Panc1 (cell line): ENCODE results near the gene ABTB2. TPM values are rescaled to one million over a fixed set of nuclear protein-coding genes. Genes with fewer than 3 reads are reported as not detected.

Experiments
- ATAC-seq: fragments of 200-7000 bp; cut with Tn5 transposase; 2 replicates; pipeline ENCODE4 v1.9.1; 2020; ENCODE audit warnings: mild to moderate bottlenecking, moderate library complexity
- BruUV-seq: library from RNA; stranded (reverse); fragments of 400-500 nt; replicated peaks from 2 replicates; lab custom pipeline; 2021; lab: Mats Ljungman, UMichigan
- CTCF ChIA-PET: fragments of 300-600 bp; sonication (Branson Sonifier 250); formaldehyde crosslinking; loops from one replicate; lab custom pipeline; 2022; ENCODE audit warnings: antibody characterized with exemption; lab: Charles Lee
- POLR2A ChIA-PET: fragments of 300-600 bp; sonication (Branson Sonifier 250); formaldehyde crosslinking; loops from one replicate; lab custom pipeline; 2022; ENCODE audit warnings: antibody characterized with exemption; lab: Charles Lee
- DNase-seq: peaks from one replicate; pipeline ENCODE4 v3.0.0-alpha.2; 2010; ENCODE audit warnings: low read depth, low spot score
- H3K27ac ChIP-seq: 2 replicates; pipeline ENCODE4 v1.5.1; 2011; ENCODE audit warnings: mild to moderate bottlenecking, low read length, inconsistent platforms
- H3K27me3 ChIP-seq: fragments of 200-500 bp; sonication (Bioruptor generic); 2 replicates; pipeline ENCODE4 v1.6.0; 2014; ENCODE audit warnings: low read length, inconsistent platforms; ENCODE audit not compliant: control insufficient read depth, insufficient read depth
- H3K36me3 ChIP-seq: fragments of 200-500 bp; sonication (Bioruptor generic); 2 replicates; pipeline ENCODE4 v1.5.1; 2014; ENCODE audit warnings: inconsistent platforms, mild to moderate bottlenecking, low read length, moderate library complexity; ENCODE audit not compliant: control insufficient read depth, insufficient read depth
- H3K4me1 ChIP-seq: 2 replicates; pipeline ENCODE4 v1.5.1; 2011; ENCODE audit warnings: inconsistent platforms, mild to moderate bottlenecking, low read length, moderate library complexity; ENCODE audit not compliant: control insufficient read depth, insufficient read depth
- H3K4me3 ChIP-seq, 2 experiments: 2 replicates each; pipeline ENCODE4 v1.5.1; 2011 to 2012; ENCODE audit warnings: low read depth in 2 of 2, low read length in 2 of 2, mild to moderate bottlenecking in 2 of 2, inconsistent platforms in 1 of 2, moderate library complexity in 1 of 2
- H3K9me3 ChIP-seq: fragments of 200-500 bp; sonication (Bioruptor generic); 2 replicates; pipeline ENCODE4 v1.5.1; 2014; ENCODE audit warnings: low read depth, mild to moderate bottlenecking, inconsistent platforms, low read length, moderate library complexity; ENCODE audit not compliant: control insufficient read depth, insufficient read depth
- POLR2AphosphoS5 ChIP-seq: IDR thresholded peaks from 2 replicates; pipeline ENCODE4 v1.6.1; 2012; ENCODE audit warnings: mild to moderate bottlenecking, low read depth, low read length, moderate library complexity
- REST ChIP-seq, 2 experiments: IDR thresholded peaks; 2 replicates each; pipeline ENCODE4 v1.6.1; 2011 to 2012; ENCODE audit warnings: low read depth in 2 of 2, control low read depth in 1 of 2, low read length in 1 of 2, mild to moderate bottlenecking in 1 of 2, moderate library complexity in 1 of 2; ENCODE audit not compliant: insufficient read depth in 1 of 2
- SIN3A ChIP-seq: IDR thresholded peaks from 2 replicates; pipeline ENCODE4 v1.6.1; 2012; ENCODE audit warnings: low read depth, mild to moderate bottlenecking, low read length, moderate library complexity, borderline replicate concordance; ENCODE audit not compliant: insufficient read depth
- TCF7L2 ChIP-seq: IDR thresholded peaks from 2 replicates; pipeline ENCODE4 v1.6.1; 2011; ENCODE audit warnings: mild to moderate bottlenecking, low read depth, low read length, inconsistent platforms
- in situ Hi-C: cut with HindIII; loops from 2 replicates; pipeline ENCODE4 v1.10.0; 2016; ENCODE audit warnings: low sequenced_read_pairs, low pct_unique_long_range_greater_than_20kb
- intact Hi-C: fragments of 100-400 bp; cut with micrococcal nuclease; formaldehyde crosslinking; loops from one replicate; pipeline ENCODE4 v1.10.0; 2022; ENCODE audit not compliant: unreplicated experiment
- total RNA-seq: library from RNA; stranded (reverse); gene quantifications from one replicate; pipeline ENCODE4 v1.2.1, GENCODE V29; 2021; ENCODE audit not compliant: unreplicated experiment
- TF ChIP-seq, protein P1 (sequence below): fragments of 450-650 bp; IDR thresholded peaks from 2 replicates; pipeline ENCODE4 v1.5.1; 2017; ENCODE audit warnings: mild to moderate bottlenecking

ABTB2 gene
- total RNA-seq, 1 experiment from 2014 or later = 22.7 TPM

DNA sequence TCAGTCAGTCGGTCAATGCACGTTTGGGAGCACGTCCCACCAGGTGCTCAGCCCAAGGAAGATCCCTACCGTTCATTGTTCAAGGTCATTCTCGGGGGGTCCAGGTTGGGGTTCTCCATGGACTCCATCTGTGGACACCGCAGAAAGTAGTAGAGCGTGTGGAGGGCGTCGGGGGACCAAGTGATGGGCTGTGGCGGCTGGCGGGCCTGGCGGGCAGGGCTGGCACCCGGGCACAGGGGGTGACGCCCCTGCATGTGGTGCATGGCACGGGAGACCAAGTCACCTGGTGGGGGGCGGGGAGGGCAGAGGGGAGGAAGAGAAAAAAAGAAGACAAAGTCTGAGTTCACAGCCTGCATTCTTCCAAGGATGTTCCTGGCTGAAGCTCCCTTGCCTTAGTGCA, 160.6 kb downstream of the ABTB2 start:
- Histone ChIP-seq H3K27ac (no peak overlapping the region), H3K4me3 (no peak overlapping the region), H3K36me3 (no peaks in the 10 kb centered on the region), H3K9me3 (no peaks in the 10 kb centered on the region), H3K4me1 (peaks cover 17% of the 10 kb centered on the region), H3K27me3 (no peaks in the 10 kb centered on the region)
- ATAC-seq (no peak), DNase-seq (no peak)
- TF ChIP-seq POLR2AphosphoS5 = no peak
- no peak for TF ChIP-seq TCF7L2
- no peak for TF ChIP-seq SIN3A
- TF ChIP-seq REST (IDR thresholded peaks at IDR 0.05; ENCODE audit: insufficient read depth in 1 of 2, low read depth in 2 of 2, low read length in 1 of 2) = no peak
- TF ChIP-seq, protein P1, sequence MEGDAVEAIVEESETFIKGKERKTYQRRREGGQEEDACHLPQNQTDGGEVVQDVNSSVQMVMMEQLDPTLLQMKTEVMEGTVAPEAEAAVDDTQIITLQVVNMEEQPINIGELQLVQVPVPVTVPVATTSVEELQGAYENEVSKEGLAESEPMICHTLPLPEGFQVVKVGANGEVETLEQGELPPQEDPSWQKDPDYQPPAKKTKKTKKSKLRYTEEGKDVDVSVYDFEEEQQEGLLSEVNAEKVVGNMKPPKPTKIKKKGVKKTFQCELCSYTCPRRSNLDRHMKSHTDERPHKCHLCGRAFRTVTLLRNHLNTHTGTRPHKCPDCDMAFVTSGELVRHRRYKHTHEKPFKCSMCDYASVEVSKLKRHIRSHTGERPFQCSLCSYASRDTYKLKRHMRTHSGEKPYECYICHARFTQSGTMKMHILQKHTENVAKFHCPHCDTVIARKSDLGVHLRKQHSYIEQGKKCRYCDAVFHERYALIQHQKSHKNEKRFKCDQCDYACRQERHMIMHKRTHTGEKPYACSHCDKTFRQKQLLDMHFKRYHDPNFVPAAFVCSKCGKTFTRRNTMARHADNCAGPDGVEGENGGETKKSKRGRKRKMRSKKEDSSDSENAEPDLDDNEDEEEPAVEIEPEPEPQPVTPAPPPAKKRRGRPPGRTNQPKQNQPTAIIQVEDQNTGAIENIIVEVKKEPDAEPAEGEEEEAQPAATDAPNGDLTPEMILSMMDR = no peak
- ChIA-PET POLR2A (no interaction called here), CTCF (no interaction called here)
- intact Hi-C loops = no loop called here
- in situ Hi-C loops = no loop called here
- BruUV-seq = no TSS peak

DNA sequence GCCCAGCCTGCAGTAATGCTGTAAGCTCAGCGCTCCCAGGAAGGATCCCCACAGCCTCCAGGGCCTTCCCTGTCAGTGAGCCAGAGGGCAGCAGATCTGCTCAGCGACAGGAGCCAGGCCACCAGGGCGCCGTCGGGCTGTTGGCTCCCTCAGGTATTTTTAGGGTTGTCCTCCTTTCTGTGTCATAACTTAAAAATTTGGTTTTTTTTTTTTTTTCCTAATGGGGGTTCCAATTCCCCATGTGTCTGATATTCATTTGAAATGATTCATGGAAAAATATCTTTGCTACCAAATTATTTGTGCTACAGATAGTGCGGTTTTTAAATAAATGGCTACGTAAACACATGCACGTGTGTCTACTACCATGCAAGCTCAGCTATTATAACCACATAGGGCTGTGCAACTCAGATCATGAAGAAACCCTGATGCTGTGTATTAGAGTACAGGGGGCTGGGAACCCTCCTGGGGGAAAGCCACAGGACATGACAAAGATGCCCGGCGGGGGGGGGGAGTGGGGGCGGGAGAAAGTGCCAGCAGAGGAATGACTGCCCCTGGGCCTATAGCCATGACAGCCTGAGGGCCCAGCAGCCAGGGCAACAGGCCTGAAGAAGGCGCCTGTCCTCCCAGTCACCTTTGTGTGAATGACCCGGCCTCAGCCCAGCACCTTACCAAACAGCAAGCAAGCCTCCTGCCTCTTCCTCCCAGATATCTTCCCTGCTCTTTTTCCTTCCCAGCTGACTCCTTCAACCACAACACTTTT, 163.1 kb downstream of the ABTB2 start:
- intact Hi-C loops = no loop called here
- ATAC-seq = no peak
- H3K27ac ChIP-seq = no peak overlapping the region

More for the DNA sequence above, 163.1 kb downstream of the ABTB2 start:
- in situ Hi-C loops = no loop called here
- no peak for TF ChIP-seq REST (IDR thresholded peaks at IDR 0.05; ENCODE audit: insufficient read depth in 1 of 2, low read depth in 2 of 2, low read length in 1 of 2)
- TF ChIP-seq, protein P1 = no peak
- TF ChIP-seq TCF7L2 = no peak
- TF ChIP-seq POLR2AphosphoS5 = no peak
- TF ChIP-seq SIN3A = no peak
- H3K4me3 ChIP-seq = no peak overlapping the region
- H3K4me1 ChIP-seq = peaks cover 15% of the 10 kb centered on the region
- no peak for DNase-seq
- no peaks in the 10 kb centered on the region for H3K36me3 ChIP-seq
- no peaks in the 10 kb centered on the region for H3K27me3 ChIP-seq
- ChIA-PET CTCF (no interaction called here), POLR2A (no interaction called here)
- H3K9me3 ChIP-seq = no peaks in the 10 kb centered on the region
- no TSS peak for BruUV-seq
